CD14-positive monocyte (primary cell): ENCODE data around the gene MXRA7. TPM values are rescaled to one million over a fixed set of nuclear protein-coding genes. Genes with fewer than 3 reads are reported as not detected.
A peak's percentile ranks its signal among the peaks of the same experiment; 100 is the strongest.

Experiments
- DNase-seq, 3 donors: peaks; one replicate each; pipeline ENCODE4 v3.0.0-alpha.2; 2011 to 2022
- H2AFZ ChIP-seq: 2 replicates; pipeline ENCODE4 v1.6.0; 2012; ENCODE audit warnings: mild to moderate bottlenecking, low read depth, low read length, inconsistent platforms; ENCODE audit not compliant: insufficient read depth, poor library complexity, severe bottlenecking
- H3K27ac ChIP-seq, 2 donors: 1 replicate in 1 of 2; 2 replicates in 1 of 2; pipeline ENCODE4 v1.5.1; 2012 to 2013; ENCODE audit warnings: low read length in 2 of 2, control low read depth in 1 of 2, inconsistent platforms in 1 of 2, low read depth in 1 of 2, mild to moderate bottlenecking in 1 of 2
- H3K27me3 ChIP-seq, 2 donors: one replicate each; pipeline versions ENCODE4 v1.6.0 to v1.6.1; 2011 to 2013; ENCODE audit warnings: low read length in 2 of 2; ENCODE audit not compliant: control insufficient read depth in 2 of 2, insufficient read depth in 2 of 2
- H3K36me3 ChIP-seq, 2 donors: replicated peaks in 1 of 2; 1 replicate in 1 of 2; 2 replicates in 1 of 2; pipeline versions ENCODE4 v1.5.1 to v1.6.1; 2012 to 2013; ENCODE audit warnings: low read length in 2 of 2, control low read depth in 1 of 2, inconsistent platforms in 1 of 2, mild to moderate bottlenecking in 1 of 2; ENCODE audit not compliant: insufficient read depth in 2 of 2, control insufficient read depth in 1 of 2
- H3K4me1 ChIP-seq, 2 donors: 1 replicate in 1 of 2; 2 replicates in 1 of 2; pipeline versions ENCODE4 v1.5.1 to v1.6.1; 2012 to 2013; ENCODE audit warnings: low read length in 2 of 2, control low read depth in 1 of 2, inconsistent platforms in 1 of 2, mild to moderate bottlenecking in 1 of 2, moderate library complexity in 1 of 2; ENCODE audit not compliant: insufficient read depth in 2 of 2, control insufficient read depth in 1 of 2
- H3K4me2 ChIP-seq: replicated peaks from 2 replicates; pipeline ENCODE3; 2012; ENCODE audit warnings: low read length, moderate library complexity, mild to moderate bottlenecking; ENCODE audit not compliant: poor library complexity, severe bottlenecking; ENCODE audit errors: extremely low read depth
- H3K4me3 ChIP-seq, 3 experiments: fragments of 200-600 bp in 1 of 3; sonication (generic) in 1 of 3; replicated peaks in 1 of 3; 1 replicate in 2 of 3; 2 replicates in 1 of 3; pipeline ENCODE4 v1.5.1; 2011 to 2013; ENCODE audit warnings: low read length in 3 of 3, mild to moderate bottlenecking in 3 of 3, control low read depth in 2 of 3, low read depth in 2 of 3, inconsistent platforms in 1 of 3, moderate library complexity in 1 of 3
- H3K79me2 ChIP-seq: 2 replicates; pipeline ENCODE4 v1.6.0; 2012; ENCODE audit warnings: mild to moderate bottlenecking, control low read depth, inconsistent platforms, low read length, moderate library complexity; ENCODE audit not compliant: insufficient read depth
- H3K9ac ChIP-seq: 2 replicates; pipeline ENCODE4 v1.6.0; 2017; ENCODE audit warnings: low read length, mild to moderate bottlenecking; ENCODE audit not compliant: insufficient read depth, poor library complexity, severe bottlenecking
- H3K9me3 ChIP-seq, 2 donors: replicated peaks in 1 of 2; 1 replicate in 1 of 2; 2 replicates in 1 of 2; pipeline versions ENCODE4 v1.5.1 to v1.6.1; 2012 to 2013; ENCODE audit warnings: low read length in 2 of 2, control low read depth in 1 of 2; ENCODE audit not compliant: control insufficient read depth in 1 of 2, insufficient read depth in 1 of 2
- H4K20me1 ChIP-seq: 2 replicates; pipeline ENCODE4 v1.6.0; 2012; ENCODE audit warnings: mild to moderate bottlenecking, low read length, control low read depth, moderate library complexity; ENCODE audit not compliant: insufficient read depth
- H3K27ac Mint-ChIP-seq, 7 donors: one replicate each; pipeline ENCODE4 v1.8.0; 2020; ENCODE audit warnings: mild to moderate bottlenecking in 7 of 7, mixed read lengths in 7 of 7, moderate library complexity in 6 of 7, inconsistent platforms in 2 of 7
- H3K27me3 Mint-ChIP-seq, 3 donors: one replicate each; pipeline ENCODE4 v1.8.0; 2021 to 2022; ENCODE audit warnings: low read depth in 3 of 3, mild to moderate bottlenecking in 3 of 3, mixed read lengths in 3 of 3, moderate library complexity in 3 of 3, inconsistent platforms in 1 of 3
- H3K36me3 Mint-ChIP-seq, 2 donors: one replicate each; pipeline ENCODE4 v1.8.0; 2020; ENCODE audit warnings: mixed read lengths in 2 of 2, inconsistent platforms in 1 of 2, mild to moderate bottlenecking in 1 of 2
- H3K4me1 Mint-ChIP-seq: one replicate; pipeline ENCODE4 v1.8.0; 2020; ENCODE audit warnings: mild to moderate bottlenecking, mixed read lengths
- H3K4me3 Mint-ChIP-seq, 2 donors: one replicate each; pipeline ENCODE4 v1.8.0; 2020; ENCODE audit warnings: mild to moderate bottlenecking in 2 of 2, mixed read lengths in 2 of 2, moderate library complexity in 1 of 2
- H3K9me3 Mint-ChIP-seq, 7 donors: one replicate each; pipeline ENCODE4 v1.8.0; 2020 to 2022; ENCODE audit warnings: mixed read lengths in 7 of 7, mild to moderate bottlenecking in 6 of 7, moderate library complexity in 6 of 7, inconsistent platforms in 2 of 7
- CTCF ChIP-seq: fragments of 200-600 bp; IDR thresholded peaks from one replicate; pipeline ENCODE4 v1.8.0; 2022; ENCODE audit warnings: antibody characterized with exemption, mild to moderate bottlenecking
- WGBS: methylation state at CpG from one replicate; pipeline ENCODE4 v1.1.5; 2013; ENCODE audit warnings: missing lambda C conversion rate; ENCODE audit not compliant: insufficient coverage; 5-methylcytosine and 5-hydroxymethylcytosine counted together
- intact Hi-C, 2 donors: fragments of 100-400 bp; cut with micrococcal nuclease; formaldehyde crosslinking; loops; one replicate each; pipeline versions ENCODE4 v1.15.0 to v1.15.1; 2023
- polyA plus RNA-seq, 3 donors: library from polyadenylated mRNA; depleted of rRNA in 1 of 3; unstranded in 2 of 3; stranded (reverse) in 1 of 3; fragments of 300-500 nt in 2 of 3; fragments of >200 nt in 1 of 3; fragmentation: Illumina TruSeq in 2 of 3; gene quantifications; 1 replicate in 2 of 3; 2 replicates in 1 of 3; pipeline ENCODE4 v1.2.3, GENCODE V29; 2012 to 2021

MXRA7 gene
- polyA plus RNA-seq, 3 donors = 0.13 to 0.81 (median 0.30) TPM

GRCh38 chr17:76753061-76753961 is 42.5 kb upstream of the MXRA7 start:
- Histone ChIP-seq H3K9me3 (peaks cover 0 to 1% of the 10 kb centered on the region in 2 donors), H3K36me3 (peaks cover 34 to 88% of the 10 kb centered on the region in 2 donors), H3K27ac (no peak overlapping the region), H3K9ac (no peak overlapping the region), H3K4me2 (no peak overlapping the region), H3K79me2 (no peaks in the 10 kb centered on the region), H3K27me3 (no peaks in the 10 kb centered on the region), H4K20me1 (no peaks in the 10 kb centered on the region), H2AFZ (no peak overlapping the region), H3K4me3 (no peak overlapping the region), H3K4me1 (no peaks in the 10 kb centered on the region)
- Mint-ChIP-seq H3K27me3 (no peaks in the 10 kb centered on the region), H3K27ac (peak overlapping the region in 2 of 7 donors; percentile 50 to 69), H3K9me3 (peaks cover 0 to 10% (median 0%) of the 10 kb centered on the region in 7 donors), H3K4me1 (no peaks in the 10 kb centered on the region), H3K36me3 (peaks cover 48 to 89% of the 10 kb centered on the region in 2 donors), H3K4me3 (no peak overlapping the region)
- DNase-seq = no peak
- 87% methylated on average over 6 of the region's 12 CpGs for whole genome bisulfite sequencing
- intact Hi-C loops = no loop called here
- no peak for TF ChIP-seq CTCF

GRCh38 chr17:76752006-76752405 is 41.2 kb upstream of the MXRA7 start:
- no peak overlapping the region for H3K4me3 Mint-ChIP-seq
- Histone ChIP-seq H3K9ac (no peak overlapping the region), H4K20me1 (no peaks in the 10 kb centered on the region), H3K9me3 (no peaks in the 10 kb centered on the region), H3K4me3 (no peak overlapping the region), H2AFZ (no peak overlapping the region), H3K4me1 (no peaks in the 10 kb centered on the region), H3K27me3 (no peaks in the 10 kb centered on the region), H3K27ac (no peak overlapping the region), H3K79me2 (no peaks in the 10 kb centered on the region), H3K4me2 (no peak overlapping the region), H3K36me3 (peaks cover 30 to 88% of the 10 kb centered on the region in 2 donors)
- peaks cover 41 to 91% of the 10 kb centered on the region in 2 donors for H3K36me3 Mint-ChIP-seq
- H3K27ac Mint-ChIP-seq = no peak overlapping the region
- TF ChIP-seq CTCF = no peak
- H3K4me1 Mint-ChIP-seq = peaks cover 4% of the 10 kb centered on the region
- H3K9me3 Mint-ChIP-seq = peaks cover 0 to 2% (median 0%) of the 10 kb centered on the region in 7 donors
- H3K27me3 Mint-ChIP-seq = no peaks in the 10 kb centered on the region
- intact Hi-C loops = no loop called here
- DNase-seq = no peak
- WGBS = 100% methylated on average over 1 of the region's 4 CpGs
